ENCODE results near the gene SLC9A7. TPM values are rescaled to one million over a fixed set of nuclear protein-coding genes. Genes with fewer than 3 reads are reported as not detected.

Gene SLC9A7
- total and polyA plus RNA-seq, 2 donors (not counting 3 experiments of a cell fraction or from before 2014, with no cell fraction given): 4.6 to 7.5 TPM

- no peak overlapping the region for H3K9ac ChIP-seq (replicated peaks; ENCODE audit: extremely low read depth, insufficient read depth, low read length)
Measured at GRCh38 chrX:46670316-46670715, 88.6 kb downstream of the SLC9A7 start.

More at GRCh38 chrX:46670316-46670715, 88.6 kb downstream of the SLC9A7 start:
- H4K20me1 ChIP-seq (replicated peaks; ENCODE audit: control insufficient read depth, extremely low read depth, insufficient read depth, low read length): no peaks in the 10 kb centered on the region
- ChIA-PET POLR2A (no interaction called here), CTCF (no interaction called here)
- H2AFZ ChIP-seq (ENCODE audit: low read depth, low read length): no peak overlapping the region
- no peak overlapping the region for H3K4me3 ChIP-seq (replicated peaks in 1 of 3; ENCODE audit: insufficient read depth in 1 of 3, low read depth in 1 of 3, low read length in 3 of 3)
- no TSS peak for BruUV-seq (replicated peaks)
- dilution Hi-C loops (cut with MboI; ENCODE audit: extremely low pct_ligation_motif_present, low sequenced_read_pairs) (no loop called here), intact Hi-C loops (cut with micrococcal nuclease) (no loop called here)
- no peaks in the 10 kb centered on the region for H3K27me3 ChIP-seq (ENCODE audit: control insufficient read depth in 2 of 2, insufficient read depth in 2 of 2, low read length in 2 of 2)
- peaks cover 15% of the 10 kb centered on the region for H3K4me1 ChIP-seq (ENCODE audit: control insufficient read depth, extremely low read depth, insufficient read depth, low read length)
- no peaks in the 10 kb centered on the region for H3K9me3 ChIP-seq (replicated peaks; ENCODE audit: control insufficient read depth, insufficient read depth, low read length)
- H3K27ac ChIP-seq (ENCODE audit: insufficient read depth, low read depth, low read length): peak overlapping the region; percentile 22
- no peaks in the 10 kb centered on the region for H3K79me2 ChIP-seq (ENCODE audit: control insufficient read depth, insufficient read depth, low read length)
- no peaks in the 10 kb centered on the region for H3K9me1 ChIP-seq (replicated peaks; ENCODE audit: control insufficient read depth, extremely low read depth, insufficient read depth, low read length)
- no peak for DNase-seq (ENCODE audit: low read depth, low spot score)
- H3K4me2 ChIP-seq (ENCODE audit: insufficient read depth, low read length): peak overlapping the region; percentile 35
- no peak for TF ChIP-seq CTCF (IDR thresholded peaks at IDR 0.05; ENCODE audit: extremely low read depth in 1 of 2, insufficient read depth in 1 of 2, low read depth in 1 of 2, low read length in 2 of 2)
- TF ChIP-seq MYC (IDR thresholded peaks at IDR 0.05; ENCODE audit: low read depth, low read length): no peak
- TF ChIP-seq EZH2 (IDR thresholded peaks at IDR 0.05; ENCODE audit: borderline replicate concordance, low read depth, low read length, severe bottlenecking): no peak
- TF ChIP-seq GATA2 (IDR thresholded peaks at IDR 0.05; ENCODE audit: insufficient read depth, insufficient read length, low read depth, low read length): no peak
- no peak for TF ChIP-seq POLR2AphosphoS5 (IDR thresholded peaks at IDR 0.05; ENCODE audit: insufficient read depth, low read depth, low read length)
- TF ChIP-seq, protein P1, sequence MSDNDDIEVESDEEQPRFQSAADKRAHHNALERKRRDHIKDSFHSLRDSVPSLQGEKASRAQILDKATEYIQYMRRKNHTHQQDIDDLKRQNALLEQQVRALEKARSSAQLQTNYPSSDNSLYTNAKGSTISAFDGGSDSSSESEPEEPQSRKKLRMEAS (IDR thresholded peaks at IDR 0.05; ENCODE audit: insufficient read depth, insufficient read length): no peak
- no peak for TF ChIP-seq JUN (IDR thresholded peaks at IDR 0.05; ENCODE audit: borderline replicate concordance, insufficient read depth, insufficient read length, low read depth)
- no peak for TF ChIP-seq POLR2A (IDR thresholded peaks at IDR 0.05; ENCODE audit: low read depth, low read length)
- no peak for TF ChIP-seq FOS (IDR thresholded peaks at IDR 0.05; ENCODE audit: borderline replicate concordance, insufficient read depth, low read length)
- no peak for FAIRE-seq
- no peaks in the 10 kb centered on the region for H3K36me3 ChIP-seq (ENCODE audit: control insufficient read depth in 2 of 2, extremely low read depth in 1 of 2, insufficient read depth in 2 of 2, low read length in 2 of 2)
